Ishikawa (cell line): ENCODE data around the gene MT1A.

Experiments used
- CEBPB ChIP-seq: IDR thresholded peaks from 2 replicates; pipeline ENCODE4 v1.6.1; 2012
- CREB1 ChIP-seq: IDR thresholded peaks from 2 replicates; pipeline ENCODE4 v1.6.1; 2012; ENCODE audit warnings: low read depth
- EP300 ChIP-seq: IDR thresholded peaks from 2 replicates; pipeline ENCODE4 v1.6.1; 2012; ENCODE audit warnings: borderline replicate concordance
- MAX ChIP-seq: IDR thresholded peaks from 2 replicates; pipeline ENCODE4 v1.6.1; 2012
- NFIC ChIP-seq: IDR thresholded peaks from 2 replicates; pipeline ENCODE4 v1.6.1; 2012
- RAD21 ChIP-seq: IDR thresholded peaks from 2 replicates; pipeline ENCODE4 v1.6.1; 2012; ENCODE audit warnings: low read depth
- REST ChIP-seq: IDR thresholded peaks from 2 replicates; pipeline ENCODE4 v1.6.1; 2012; ENCODE audit warnings: low read depth, mild to moderate bottlenecking
- TCF12 ChIP-seq: IDR thresholded peaks from 2 replicates; pipeline ENCODE4 v1.6.1; 2012; ENCODE audit warnings: low read depth
- ZBTB7A ChIP-seq: IDR thresholded peaks from 2 replicates; pipeline ENCODE4 v1.6.1; 2012; ENCODE audit warnings: low read depth

GRCh38 chr16:56632156-56632847 lies 6.2 kb upstream of the MT1A start, which contains the start of gene MT1M:
- TF ChIP-seq ZBTB7A (no peak), REST (no peak), CREB1 (no peak), TCF12 (no peak), MAX (no peak), CEBPB (no peak), RAD21 (no peak), EP300 (no peak), NFIC (no peak)
